PFSK-1 (cell line): Measurements from ENCODE around the gene CER1.

Experiments used
- FOXP2 ChIP-seq: optimal IDR thresholded peaks from 2 replicates; pipeline ENCODE3; 2011; ENCODE audit warnings: borderline replicate concordance, control low read depth, inconsistent platforms; ENCODE audit not compliant: insufficient read depth; ENCODE audit errors: extremely low read length, extremely low read depth
- POLR2AphosphoS5 ChIP-seq: IDR thresholded peaks from 2 replicates; pipeline ENCODE4 v1.6.1; 2012; ENCODE audit warnings: low read depth, mild to moderate bottlenecking, control low read depth, low read length, moderate library complexity
- SIN3A ChIP-seq: IDR thresholded peaks from 2 replicates; pipeline ENCODE4 v1.6.1; 2012; ENCODE audit warnings: mild to moderate bottlenecking, low read length, moderate library complexity, borderline replicate concordance; ENCODE audit not compliant: insufficient read depth
- TAF1 ChIP-seq: IDR thresholded peaks from 2 replicates; pipeline ENCODE4 v1.6.1; 2012; ENCODE audit warnings: low read length, control low read depth, borderline replicate concordance; ENCODE audit not compliant: insufficient read depth
- TF ChIP-seq, protein P1 (sequence below), 2 experiments: IDR thresholded peaks; 2 replicates each; pipeline versions ENCODE4 v1.6.1 to v1.8.0; 2011 to 2012; ENCODE audit warnings: low read depth in 2 of 2, low read length in 2 of 2, control low read depth in 1 of 2, inconsistent platforms in 1 of 2, mild to moderate bottlenecking in 1 of 2, moderate library complexity in 1 of 2; ENCODE audit not compliant: insufficient read depth in 1 of 2

CER1 gene

DNA sequence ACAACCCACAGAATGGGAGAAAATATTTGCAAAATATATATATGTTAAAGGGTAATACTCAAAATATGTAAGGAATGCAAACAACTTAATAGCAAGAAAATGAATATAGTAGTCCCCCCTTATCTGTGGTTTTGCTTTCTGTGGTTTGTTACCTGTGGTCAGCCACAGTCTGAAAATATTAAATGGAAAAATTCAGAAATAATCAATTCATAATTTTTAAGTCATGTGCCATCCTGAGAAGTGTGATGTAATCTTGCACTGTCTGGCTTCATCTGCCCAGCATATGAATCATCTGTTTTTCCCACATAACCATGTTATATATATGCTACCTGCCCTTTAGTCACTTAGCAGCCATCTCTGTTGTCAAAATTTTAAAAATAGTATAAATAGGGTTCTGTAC, 11.7 kb downstream of the CER1 start:
- TF ChIP-seq FOXP2 (no peak), POLR2AphosphoS5 (no peak), TAF1 (no peak), SIN3A (no peak)
- TF ChIP-seq, protein P1, sequence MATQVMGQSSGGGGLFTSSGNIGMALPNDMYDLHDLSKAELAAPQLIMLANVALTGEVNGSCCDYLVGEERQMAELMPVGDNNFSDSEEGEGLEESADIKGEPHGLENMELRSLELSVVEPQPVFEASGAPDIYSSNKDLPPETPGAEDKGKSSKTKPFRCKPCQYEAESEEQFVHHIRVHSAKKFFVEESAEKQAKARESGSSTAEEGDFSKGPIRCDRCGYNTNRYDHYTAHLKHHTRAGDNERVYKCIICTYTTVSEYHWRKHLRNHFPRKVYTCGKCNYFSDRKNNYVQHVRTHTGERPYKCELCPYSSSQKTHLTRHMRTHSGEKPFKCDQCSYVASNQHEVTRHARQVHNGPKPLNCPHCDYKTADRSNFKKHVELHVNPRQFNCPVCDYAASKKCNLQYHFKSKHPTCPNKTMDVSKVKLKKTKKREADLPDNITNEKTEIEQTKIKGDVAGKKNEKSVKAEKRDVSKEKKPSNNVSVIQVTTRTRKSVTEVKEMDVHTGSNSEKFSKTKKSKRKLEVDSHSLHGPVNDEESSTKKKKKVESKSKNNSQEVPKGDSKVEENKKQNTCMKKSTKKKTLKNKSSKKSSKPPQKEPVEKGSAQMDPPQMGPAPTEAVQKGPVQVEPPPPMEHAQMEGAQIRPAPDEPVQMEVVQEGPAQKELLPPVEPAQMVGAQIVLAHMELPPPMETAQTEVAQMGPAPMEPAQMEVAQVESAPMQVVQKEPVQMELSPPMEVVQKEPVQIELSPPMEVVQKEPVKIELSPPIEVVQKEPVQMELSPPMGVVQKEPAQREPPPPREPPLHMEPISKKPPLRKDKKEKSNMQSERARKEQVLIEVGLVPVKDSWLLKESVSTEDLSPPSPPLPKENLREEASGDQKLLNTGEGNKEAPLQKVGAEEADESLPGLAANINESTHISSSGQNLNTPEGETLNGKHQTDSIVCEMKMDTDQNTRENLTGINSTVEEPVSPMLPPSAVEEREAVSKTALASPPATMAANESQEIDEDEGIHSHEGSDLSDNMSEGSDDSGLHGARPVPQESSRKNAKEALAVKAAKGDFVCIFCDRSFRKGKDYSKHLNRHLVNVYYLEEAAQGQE (IDR thresholded peaks at IDR 0.05; ENCODE audit: insufficient read depth in 1 of 2, low read depth in 2 of 2, low read length in 2 of 2): no peak

DNA sequence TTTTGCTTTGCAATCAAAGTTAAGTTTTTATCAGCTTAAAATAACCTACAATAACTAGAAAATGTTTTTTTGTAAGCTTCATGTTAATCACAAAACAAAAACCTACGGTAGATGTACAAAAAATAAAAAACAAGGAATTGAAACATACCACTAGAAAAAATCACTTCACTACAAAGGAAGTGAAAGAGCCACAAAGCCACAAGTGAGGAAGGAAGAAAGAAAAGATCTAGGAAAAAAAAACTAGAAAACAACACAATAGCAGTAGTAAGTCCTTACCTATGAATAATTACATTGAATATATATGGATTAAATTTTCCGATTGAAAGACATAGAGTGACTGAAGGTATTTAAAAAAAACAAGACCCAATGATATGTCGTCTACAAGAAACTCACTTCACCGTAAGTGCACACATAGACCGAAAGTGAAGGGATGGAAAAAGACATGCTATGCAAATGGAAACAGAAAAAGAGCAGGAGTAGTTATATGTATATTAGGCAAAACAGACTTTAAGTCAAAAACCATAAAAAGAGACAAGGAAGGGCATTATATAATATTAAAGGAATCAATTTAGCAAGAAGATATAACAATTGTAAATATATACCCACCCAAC, 15.9 kb downstream of the CER1 start:
- TF ChIP-seq TAF1: no peak
- no peak for TF ChIP-seq SIN3A
- TF ChIP-seq, protein P1 (IDR thresholded peaks at IDR 0.05; ENCODE audit: insufficient read depth in 1 of 2, low read depth in 2 of 2, low read length in 2 of 2): no peak
- TF ChIP-seq POLR2AphosphoS5: no peak
- no peak for TF ChIP-seq FOXP2

DNA sequence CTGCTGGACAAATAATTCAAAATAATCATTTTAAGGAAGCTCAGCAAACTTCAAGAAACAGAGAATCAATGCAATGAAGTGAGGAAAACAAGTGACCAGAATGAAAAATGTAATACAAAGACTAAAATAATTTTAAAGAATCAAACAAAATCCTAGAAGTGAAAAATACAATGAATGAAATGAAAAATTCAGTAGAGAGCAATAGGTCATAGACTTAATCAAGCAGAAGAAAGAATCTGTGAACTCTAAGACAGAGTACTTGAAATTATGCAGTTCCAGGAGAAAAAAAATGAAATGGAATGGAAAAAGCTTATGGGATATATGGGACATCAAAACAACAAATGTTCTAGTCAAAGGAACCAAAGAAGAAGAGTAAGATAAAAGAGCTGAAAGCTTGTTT, 17.5 kb downstream of the CER1 start:
- TF ChIP-seq SIN3A (no peak), TAF1 (no peak), POLR2AphosphoS5 (no peak), FOXP2 (no peak)
- TF ChIP-seq, protein P1 (IDR thresholded peaks at IDR 0.05; ENCODE audit: insufficient read depth in 1 of 2, low read depth in 2 of 2, low read length in 2 of 2): no peak

DNA sequence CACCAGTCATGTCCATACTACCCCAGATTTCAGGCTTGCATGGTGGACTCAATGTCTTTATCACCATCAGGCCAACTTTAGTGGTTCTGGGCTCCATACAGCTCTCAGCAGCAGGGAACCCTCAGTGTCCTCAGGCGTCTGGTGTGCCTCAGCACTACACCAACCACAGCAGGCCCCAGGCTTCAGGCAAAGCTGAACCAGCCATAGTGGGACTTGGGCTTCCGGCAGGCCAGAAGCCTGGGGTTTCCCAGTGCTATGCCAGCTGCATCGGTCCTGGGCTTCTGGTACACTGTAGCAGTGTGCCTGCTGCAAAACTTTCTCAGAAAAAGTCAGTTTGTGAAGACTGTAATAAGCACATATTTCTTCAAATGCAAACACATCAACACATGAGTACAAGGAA, 18.3 kb downstream of the CER1 start:
- TF ChIP-seq FOXP2 (no peak), SIN3A (no peak), TAF1 (no peak), POLR2AphosphoS5 (no peak)
- TF ChIP-seq, protein P1 (IDR thresholded peaks at IDR 0.05; ENCODE audit: insufficient read depth in 1 of 2, low read depth in 2 of 2, low read length in 2 of 2): no peak
